ENCODE data around the gene MPHOSPH6. TPM values are rescaled to one million over a fixed set of nuclear protein-coding genes. Genes with fewer than 3 reads are reported as not detected.

Gene MPHOSPH6
- total and polyA plus RNA-seq, 12 donors = 7.0 to 15.2 (median 10.8) TPM

DNA sequence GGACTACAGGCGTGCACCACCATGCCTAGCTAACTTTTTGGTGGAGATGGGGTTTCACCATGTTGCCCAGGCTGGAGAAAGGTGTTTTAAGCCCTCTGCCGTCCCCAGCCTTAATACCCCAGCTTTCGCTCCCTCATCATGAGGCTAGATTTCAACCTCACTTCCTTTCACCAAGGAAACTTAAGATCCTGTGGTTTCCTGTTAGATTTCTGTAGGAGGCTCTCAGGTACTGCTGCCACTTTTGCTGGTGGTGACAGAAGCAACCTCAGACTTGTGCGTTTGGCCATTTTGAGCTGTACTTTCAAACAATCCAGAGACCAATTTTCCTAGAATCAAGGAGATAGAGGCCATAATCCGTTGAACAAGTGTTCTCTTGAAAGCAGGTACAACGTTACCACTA is 36.2 kb downstream of the MPHOSPH6 start:
- intact Hi-C loops (cut with DNase I) = no loop called here
- WGBS, 2 donors = 88 to 89% methylated on average over 6 of the region's 6 CpGs
- DNase-seq = no peak

DNA sequence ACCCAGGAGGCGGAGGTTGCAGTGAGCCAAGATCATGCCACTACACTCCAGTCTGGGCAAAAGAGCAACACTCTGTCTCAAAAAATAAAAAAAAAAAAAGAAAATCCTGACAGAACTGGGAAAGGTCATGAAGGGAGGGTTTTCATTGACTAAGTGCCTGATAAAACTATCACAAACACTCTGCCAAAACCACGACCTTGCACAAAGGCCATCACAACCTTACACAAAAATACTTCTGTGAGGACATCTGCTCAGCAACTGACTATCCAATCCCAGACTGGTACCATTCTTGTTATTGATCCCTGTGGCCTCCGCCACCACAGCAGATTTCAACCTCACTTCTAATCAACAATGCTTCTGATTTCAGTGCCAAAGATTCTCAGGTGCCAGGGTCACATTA is 40.1 kb downstream of the MPHOSPH6 start:
- 74% methylated on average over 3 of the region's 3 CpGs for WGBS, 2 donors
- TF ChIP-seq, protein P1, sequence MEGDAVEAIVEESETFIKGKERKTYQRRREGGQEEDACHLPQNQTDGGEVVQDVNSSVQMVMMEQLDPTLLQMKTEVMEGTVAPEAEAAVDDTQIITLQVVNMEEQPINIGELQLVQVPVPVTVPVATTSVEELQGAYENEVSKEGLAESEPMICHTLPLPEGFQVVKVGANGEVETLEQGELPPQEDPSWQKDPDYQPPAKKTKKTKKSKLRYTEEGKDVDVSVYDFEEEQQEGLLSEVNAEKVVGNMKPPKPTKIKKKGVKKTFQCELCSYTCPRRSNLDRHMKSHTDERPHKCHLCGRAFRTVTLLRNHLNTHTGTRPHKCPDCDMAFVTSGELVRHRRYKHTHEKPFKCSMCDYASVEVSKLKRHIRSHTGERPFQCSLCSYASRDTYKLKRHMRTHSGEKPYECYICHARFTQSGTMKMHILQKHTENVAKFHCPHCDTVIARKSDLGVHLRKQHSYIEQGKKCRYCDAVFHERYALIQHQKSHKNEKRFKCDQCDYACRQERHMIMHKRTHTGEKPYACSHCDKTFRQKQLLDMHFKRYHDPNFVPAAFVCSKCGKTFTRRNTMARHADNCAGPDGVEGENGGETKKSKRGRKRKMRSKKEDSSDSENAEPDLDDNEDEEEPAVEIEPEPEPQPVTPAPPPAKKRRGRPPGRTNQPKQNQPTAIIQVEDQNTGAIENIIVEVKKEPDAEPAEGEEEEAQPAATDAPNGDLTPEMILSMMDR (IDR thresholded peaks at IDR 0.05) = no peak
- Histone ChIP-seq H3K27ac (no peak overlapping the region), H3K36me3 (no peaks in the 10 kb centered on the region), H3K27me3 (no peaks in the 10 kb centered on the region), H3K9me3 (peaks cover 0 to 19% (median 0%) of the 10 kb centered on the region in 11 donors), H3K4me3 (no peak overlapping the region), H3K4me1 (no peaks in the 10 kb centered on the region)
- ATAC-seq = no peak
- DNase-seq = no peak
- intact Hi-C loops (cut with DNase I) = no loop called here

More for the DNA sequence above, 36.2 kb downstream of the MPHOSPH6 start:
- ATAC-seq = no peak
- no peaks in the 10 kb centered on the region for H3K27me3 ChIP-seq
- peaks cover 0 to 2% (median 0%) of the 10 kb centered on the region in 11 donors for H3K9me3 ChIP-seq
- no peak overlapping the region for H3K4me3 ChIP-seq
- TF ChIP-seq, protein P1 (IDR thresholded peaks at IDR 0.05) = no peak
- H3K36me3 ChIP-seq = peaks cover 0 to 3% (median 0%) of the 10 kb centered on the region in 9 donors
- H3K27ac ChIP-seq = no peak overlapping the region
- H3K4me1 ChIP-seq = peaks cover 0 to 16% (median 9%) of the 10 kb centered on the region in 9 donors

DNA sequence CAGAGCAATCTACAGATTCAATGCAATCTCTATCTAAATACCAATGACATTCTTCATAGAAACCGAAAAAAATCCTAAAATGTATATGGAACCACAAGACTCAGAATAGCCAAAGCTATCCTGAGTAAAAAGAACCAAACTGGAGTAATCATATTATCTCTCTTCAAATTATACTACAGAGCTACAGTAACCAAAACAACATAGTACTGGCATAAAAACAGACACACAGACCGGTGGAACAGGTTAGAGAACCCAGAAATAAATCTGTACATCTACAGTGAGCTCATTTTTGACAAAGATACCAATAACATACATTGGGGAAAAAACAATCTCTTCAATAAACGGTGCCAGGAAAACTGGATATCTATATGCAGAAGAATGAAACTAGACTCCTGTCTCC is 45.4 kb downstream of the MPHOSPH6 start:
- ATAC-seq = no peak
- intact Hi-C loops (cut with DNase I) = no loop called here
- H3K4me1 ChIP-seq = no peaks in the 10 kb centered on the region
- WGBS, 2 donors = 90 to 93% methylated on average over 3 of the region's 3 CpGs
- DNase-seq = no peak
- no peak overlapping the region for H3K4me3 ChIP-seq
- H3K27me3 ChIP-seq = peaks cover 0 to 6% (median 0%) of the 10 kb centered on the region in 7 donors
- no peaks in the 10 kb centered on the region for H3K36me3 ChIP-seq
- peaks cover 0 to 22% (median 0%) of the 10 kb centered on the region in 11 donors for H3K9me3 ChIP-seq
- TF ChIP-seq, protein P1 (IDR thresholded peaks at IDR 0.05) = no peak
- H3K27ac ChIP-seq = no peak overlapping the region

DNA sequence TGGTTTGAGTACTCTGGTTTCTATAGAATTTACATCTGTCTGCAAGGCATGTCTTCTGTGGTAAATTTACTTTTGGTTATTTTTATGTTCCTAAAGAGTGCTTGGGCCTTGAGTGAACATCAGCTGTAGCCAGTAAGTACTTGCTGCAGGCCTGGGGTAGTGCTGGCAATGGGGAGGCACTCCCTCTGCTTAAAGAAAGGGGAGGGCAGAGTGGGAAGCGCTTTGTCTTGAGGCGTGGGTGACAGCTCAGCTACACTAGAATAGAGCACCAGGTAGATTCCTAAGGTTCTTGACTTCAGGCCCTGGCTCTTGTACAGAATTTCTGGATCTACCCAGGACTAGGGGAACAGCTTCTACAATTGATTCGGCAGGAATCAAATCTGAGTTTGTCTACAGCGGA is 50.6 kb downstream of the MPHOSPH6 start:
- intact Hi-C loops (cut with DNase I) = no loop called here

More for the DNA sequence above, 50.6 kb downstream of the MPHOSPH6 start:
- no peak for ATAC-seq
- DNase-seq = no peak
- TF ChIP-seq, protein P1 (IDR thresholded peaks at IDR 0.05) = no peak
- 69 to 71% methylated on average over 4 of the region's 4 CpGs for WGBS, 2 donors
- no peaks in the 10 kb centered on the region for H3K36me3 ChIP-seq
- H3K27me3 ChIP-seq = peaks cover 0 to 6% (median 0%) of the 10 kb centered on the region in 7 donors
- H3K27ac ChIP-seq = no peak overlapping the region
- no peaks in the 10 kb centered on the region for H3K4me1 ChIP-seq
- peaks cover 0 to under 1% (median 0%) of the 10 kb centered on the region in 11 donors for H3K9me3 ChIP-seq
- no peak overlapping the region for H3K4me3 ChIP-seq
